Right lobe of liver (tissue), 4 donors: ENCODE measurements around the gene HEXD.

Experiments
- CTCF ChIP-seq, 4 donors: fragments of 200-600 bp in 3 of 4; fragments of 450-650 bp in 1 of 4; IDR thresholded peaks; one replicate each; pipeline versions ENCODE4 v1.5.1 to v1.8.0; 2016 to 2022; ENCODE audit warnings: antibody characterized with exemption in 4 of 4, mild to moderate bottlenecking in 2 of 4
- POLR2A ChIP-seq: fragments of 450-650 bp; IDR thresholded peaks from one replicate; pipeline ENCODE4 v1.6.1; 2017; ENCODE audit warnings: antibody characterized with exemption, mild to moderate bottlenecking
- donor health status: DM: no; HTN: no; CAD: no.
- donor health status: DM: no; HTN: no; CAD: no.
- donor health status: DM: no; HTN: yes; CAD: no.

- TF ChIP-seq POLR2A = no peak
- no peak for TF ChIP-seq CTCF (IDR thresholded peaks at IDR 0.05)
Observed at GRCh38 chr17:82371333-82372248, 46.6 kb upstream of the HEXD start, which contains the start of gene UTS2R.
